ENCODE measurements around the gene GAL3ST2. TPM values are rescaled to one million over a fixed set of nuclear protein-coding genes. Genes with fewer than 3 reads are reported as not detected.

Gene GAL3ST2
- polyA plus RNA-seq, 1 donor from 2014 or later = not detected

- no peaks in the 10 kb centered on the region for H3K79me2 ChIP-seq (replicated peaks; ENCODE audit: insufficient read depth, low read length)
Observed at GRCh38 chr2:241775223-241776177, 1.1 kb upstream of the GAL3ST2 start.

More at GRCh38 chr2:241775223-241776177, 1.1 kb upstream of the GAL3ST2 start:
- Histone ChIP-seq H4K20me1 (ENCODE audit: insufficient read depth) (no peaks in the 10 kb centered on the region), H3K27me3 (ENCODE audit: insufficient read depth, low read depth, low read length) (no peaks in the 10 kb centered on the region), H3K4me2 (ENCODE audit: low read length) (no peak overlapping the region), H2AFZ (ENCODE audit: low read depth, low read length) (no peak overlapping the region), H3K9me2 (ENCODE audit: insufficient read depth, low read length) (no peaks in the 10 kb centered on the region), H3K27ac (ENCODE audit: low read length) (no peak overlapping the region), H3K36me3 (ENCODE audit: insufficient read depth, low read length) (no peaks in the 10 kb centered on the region), H3F3A (ENCODE audit: insufficient read depth, low read length, poor library complexity, severe bottlenecking) (no peaks in the 10 kb centered on the region), H3K9ac (ENCODE audit: low read length) (no peak overlapping the region), H3K4me3 (ENCODE audit: low read length) (no peak overlapping the region), H3K9me3 (ENCODE audit: low read length) (no peaks in the 10 kb centered on the region)
- TF ChIP-seq MXI1 (conservative IDR thresholded peaks at IDR 0.05; ENCODE audit: poor library complexity, severe bottlenecking) (no peak), EZH2 (IDR thresholded peaks at IDR 0.05; ENCODE audit: borderline replicate concordance, insufficient read depth, low read length, poor library complexity, severe bottlenecking) (no peak), SMC3 (conservative IDR thresholded peaks at IDR 0.05; ENCODE audit: poor library complexity) (no peak), POLR2AphosphoS5 (IDR thresholded peaks at IDR 0.05) (no peak), RAD21 (conservative IDR thresholded peaks at IDR 0.05) (no peak), EP300 (conservative IDR thresholded peaks at IDR 0.05; ENCODE audit: poor library complexity, severe bottlenecking) (no peak), REST (IDR thresholded peaks at IDR 0.05; ENCODE audit: borderline replicate concordance) (no peak), CTCF (IDR thresholded peaks at IDR 0.05; ENCODE audit: poor library complexity, severe bottlenecking) (no peak), TAF1 (IDR thresholded peaks at IDR 0.05; ENCODE audit: low read depth) (no peak)

Data from neural cell (in vitro differentiated cells).